HG03558 (cell line): Measurements from ENCODE around the gene TMIGD1.

Experiments used
- ATAC-seq: cut with Tn5 transposase; IDR thresholded peaks from one replicate; pipeline ENCODE4 v1.9.1; 2021; ENCODE audit warnings: moderate number of reproducible peaks; ENCODE audit not compliant: unreplicated experiment; ENCODE audit errors: extremely low read depth

TMIGD1 gene

GRCh38 chr17:30296499-30297080 is 37.3 kb downstream of the TMIGD1 start:
- ATAC-seq, result no peak

GRCh38 chr17:30292286-30292858 is 41.5 kb downstream of the TMIGD1 start:
- no peak for ATAC-seq

GRCh38 chr17:30291543-30292285 is 42.1 kb downstream of the TMIGD1 start, which contains the start of gene BLMH:
Gene BLMH, minus strand, starts transcription at chr17:30291944. Its CDS starts 125 bp downstream, at chr17:30291819.
- no peak for ATAC-seq

- ATAC-seq, result no peak
Observed at GRCh38 chr17:30290696-30291542, 42.9 kb downstream of the TMIGD1 start.

GRCh38 chr17:30290077-30290476 is 43.8 kb downstream of the TMIGD1 start:
- no peak for ATAC-seq

- no peak for ATAC-seq
Observed at GRCh38 chr17:30279156-30279555, 54.7 kb downstream of the TMIGD1 start.

- no peak for ATAC-seq
Observed at GRCh38 chr17:30278032-30278431, 55.8 kb downstream of the TMIGD1 start.

- no peak for ATAC-seq
Observed at GRCh38 chr17:30275911-30276310, 57.9 kb downstream of the TMIGD1 start.

- no peak for ATAC-seq
Observed at GRCh38 chr17:30274887-30275286, 59.0 kb downstream of the TMIGD1 start.

- ATAC-seq, result no peak
Observed at GRCh38 chr17:30273373-30273772, 60.5 kb downstream of the TMIGD1 start.

- no peak for ATAC-seq
Observed at GRCh38 chr17:30271102-30271501, 62.8 kb downstream of the TMIGD1 start.

- no peak for ATAC-seq
Observed at GRCh38 chr17:30267625-30268024, 66.2 kb downstream of the TMIGD1 start.
